Measurements from ENCODE around the gene ZSWIM4. TPM values are rescaled to one million over a fixed set of nuclear protein-coding genes. Genes with fewer than 3 reads are reported as not detected.
A peak's percentile ranks its signal among the peaks of the same experiment; 100 is the strongest.

Gene ZSWIM4
- total and polyA plus RNA-seq, 2 of the 13 experiments (the other 11 are each of a cell fraction or from before 2014, with no cell fraction given) = 0.33 to 0.86 TPM

DNA sequence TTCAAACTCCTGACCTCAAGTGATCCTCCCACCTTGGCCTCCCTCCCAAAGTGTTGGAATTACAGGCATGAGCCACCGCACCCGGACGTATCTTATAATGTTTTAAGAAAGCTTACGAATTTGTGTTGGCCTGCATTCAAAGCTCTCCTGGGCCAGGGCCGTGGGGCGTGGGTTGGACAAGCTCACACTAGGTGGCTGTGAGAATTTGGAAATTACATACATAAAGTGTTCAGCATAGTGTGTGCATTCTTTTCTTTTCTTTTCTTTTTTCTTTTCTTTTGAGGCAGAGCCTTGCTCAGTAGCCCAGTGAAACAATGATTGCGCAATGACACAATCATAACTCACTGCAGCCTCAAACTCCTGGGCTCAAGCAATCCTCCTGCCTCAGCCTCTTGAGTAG is 2.6 kb downstream of the ZSWIM4 start:
- CTCF ChIA-PET (ENCODE audit: low intra/inter-chr PET ratio, low total read pairs) = no interaction called here
- no peaks in the 10 kb centered on the region for H3K9me3 ChIP-seq (ENCODE audit: low read length)
- POLR2A ChIA-PET = interaction anchor here (1.4 to 3.5 kb wide), 2 partner anchors 24 kb away, joined by 4 to 19 read pairs; partner anchors contain the start of gene C19orf53
- no peak overlapping the region for H3K27ac ChIP-seq (ENCODE audit: extremely low read length, insufficient read depth, low read length)
- no peak for DNase-seq (ENCODE audit: low spot score)
- no peak overlapping the region for H3K4me3 ChIP-seq (replicated peaks in 1 of 3; ENCODE audit: insufficient read depth in 1 of 3, low read depth in 2 of 3, low read length in 3 of 3)
- H3K36me3 ChIP-seq (replicated peaks in 1 of 2; ENCODE audit: control insufficient read depth in 1 of 2, insufficient read depth in 2 of 2, low read length in 2 of 2) = no peaks in the 10 kb centered on the region
- BruUV-seq (replicated peaks) = no TSS peak
- H2AFZ ChIP-seq (ENCODE audit: low read length) = no peak overlapping the region
- WGBS (ENCODE audit: low lambda C conversion rate) = 60% methylated on average over 7 of the region's 7 CpGs
- intact Hi-C loops (cut with micrococcal nuclease; ENCODE audit: unreplicated experiment) = loop anchor here (5.0 kb wide), 1 partner anchor 34 kb away; no protein-coding TSS in a partner anchor
- ATAC-seq = no peak
- H4K20me1 ChIP-seq (ENCODE audit: insufficient read depth, low read length) = no peaks in the 10 kb centered on the region
- no peak overlapping the region for H3K4me2 ChIP-seq (ENCODE audit: low read depth, low read length)
- no peaks in the 10 kb centered on the region for H3K27me3 ChIP-seq (ENCODE audit: control insufficient read depth in 1 of 2, insufficient read depth in 2 of 2, low read length in 2 of 2)
- H3K4me1 ChIP-seq (ENCODE audit: insufficient read depth, low read length) = peaks cover 31% of the 10 kb centered on the region
- in situ Hi-C loops (cut with HindIII; ENCODE audit: extremely low pct_ligation_motif_present, low pct_unique_long_range_greater_than_20kb) = no loop called here
- no peak overlapping the region for H3K9ac ChIP-seq (ENCODE audit: insufficient read depth, low read depth, low read length)
- FAIRE-seq = no peak
- peaks cover 2% of the 10 kb centered on the region for H3K79me2 ChIP-seq (ENCODE audit: insufficient read depth, low read length)
- TF ChIP-seq EED (CRISPR knock-in tag; IDR thresholded peaks at IDR 0.05) = no peak
- no peak for TF ChIP-seq SRF (IDR thresholded peaks at IDR 0.05; ENCODE audit: low read depth, low read length)
- TF ChIP-seq CEBPB (IDR thresholded peaks at IDR 0.05; ENCODE audit: borderline replicate concordance, low read depth, low read length) = peak; percentile 95
- TF ChIP-seq ZMYM2 (CRISPR knock-in tag; IDR thresholded peaks at IDR 0.05) = 0 out of 2 replicates have a peak, but pooled peaks have one; percentile 20
- TF ChIP-seq, protein P1, sequence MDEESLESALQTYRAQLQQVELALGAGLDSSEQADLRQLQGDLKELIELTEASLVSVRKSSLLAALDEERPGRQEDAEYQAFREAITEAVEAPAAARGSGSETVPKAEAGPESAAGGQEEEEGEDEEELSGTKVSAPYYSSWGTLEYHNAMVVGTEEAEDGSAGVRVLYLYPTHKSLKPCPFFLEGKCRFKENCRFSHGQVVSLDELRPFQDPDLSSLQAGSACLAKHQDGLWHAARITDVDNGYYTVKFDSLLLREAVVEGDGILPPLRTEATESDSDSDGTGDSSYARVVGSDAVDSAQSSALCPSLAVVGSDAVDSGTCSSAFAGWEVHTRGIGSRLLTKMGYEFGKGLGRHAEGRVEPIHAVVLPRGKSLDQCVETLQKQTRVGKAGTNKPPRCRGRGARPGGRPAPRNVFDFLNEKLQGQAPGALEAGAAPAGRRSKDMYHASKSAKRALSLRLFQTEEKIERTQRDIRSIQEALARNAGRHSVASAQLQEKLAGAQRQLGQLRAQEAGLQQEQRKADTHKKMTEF (CRISPR knock-in tag; IDR thresholded peaks at IDR 0.05) = no peak
- 0 out of 2 replicates have a peak, but pooled peaks have one; percentile 25 for TF ChIP-seq ZMYM3 (CRISPR knock-in tag; IDR thresholded peaks at IDR 0.05)
- no peak for TF ChIP-seq TEAD3 (CRISPR knock-in tag; optimal IDR thresholded peaks at IDR 0.05; ENCODE audit: borderline replicate concordance)
- no peak for TF ChIP-seq POLR2AphosphoS2 (IDR thresholded peaks at IDR 0.05; ENCODE audit: low read depth, low read length)
- no peak for TF ChIP-seq TCF12 (IDR thresholded peaks at IDR 0.05)
- TF ChIP-seq TCF12 (CRISPR knock-in tag; IDR thresholded peaks at IDR 0.05) = no peak
- TF ChIP-seq ZNF878 (CRISPR knock-in tag; IDR thresholded peaks at IDR 0.05) = no peak
- TF ChIP-seq, protein P2, sequence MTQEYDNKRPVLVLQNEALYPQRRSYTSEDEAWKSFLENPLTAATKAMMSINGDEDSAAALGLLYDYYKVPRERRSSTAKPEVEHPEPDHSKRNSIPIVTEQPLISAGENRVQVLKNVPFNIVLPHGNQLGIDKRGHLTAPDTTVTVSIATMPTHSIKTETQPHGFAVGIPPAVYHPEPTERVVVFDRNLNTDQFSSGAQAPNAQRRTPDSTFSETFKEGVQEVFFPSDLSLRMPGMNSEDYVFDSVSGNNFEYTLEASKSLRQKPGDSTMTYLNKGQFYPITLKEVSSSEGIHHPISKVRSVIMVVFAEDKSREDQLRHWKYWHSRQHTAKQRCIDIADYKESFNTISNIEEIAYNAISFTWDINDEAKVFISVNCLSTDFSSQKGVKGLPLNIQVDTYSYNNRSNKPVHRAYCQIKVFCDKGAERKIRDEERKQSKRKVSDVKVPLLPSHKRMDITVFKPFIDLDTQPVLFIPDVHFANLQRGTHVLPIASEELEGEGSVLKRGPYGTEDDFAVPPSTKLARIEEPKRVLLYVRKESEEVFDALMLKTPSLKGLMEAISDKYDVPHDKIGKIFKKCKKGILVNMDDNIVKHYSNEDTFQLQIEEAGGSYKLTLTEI (CRISPR knock-in tag; conservative IDR thresholded peaks at IDR 0.05) = no peak
- TF ChIP-seq PPARG (CRISPR knock-in tag; conservative IDR thresholded peaks at IDR 0.05) = no peak
- TF ChIP-seq ZNF780A (CRISPR knock-in tag; IDR thresholded peaks at IDR 0.05) = no peak
- peak; percentile 52; the same call in 1 of the 2 replicates for TF ChIP-seq ZNF121 (CRISPR knock-in tag; IDR thresholded peaks at IDR 0.05)
- TF ChIP-seq, protein P3, sequence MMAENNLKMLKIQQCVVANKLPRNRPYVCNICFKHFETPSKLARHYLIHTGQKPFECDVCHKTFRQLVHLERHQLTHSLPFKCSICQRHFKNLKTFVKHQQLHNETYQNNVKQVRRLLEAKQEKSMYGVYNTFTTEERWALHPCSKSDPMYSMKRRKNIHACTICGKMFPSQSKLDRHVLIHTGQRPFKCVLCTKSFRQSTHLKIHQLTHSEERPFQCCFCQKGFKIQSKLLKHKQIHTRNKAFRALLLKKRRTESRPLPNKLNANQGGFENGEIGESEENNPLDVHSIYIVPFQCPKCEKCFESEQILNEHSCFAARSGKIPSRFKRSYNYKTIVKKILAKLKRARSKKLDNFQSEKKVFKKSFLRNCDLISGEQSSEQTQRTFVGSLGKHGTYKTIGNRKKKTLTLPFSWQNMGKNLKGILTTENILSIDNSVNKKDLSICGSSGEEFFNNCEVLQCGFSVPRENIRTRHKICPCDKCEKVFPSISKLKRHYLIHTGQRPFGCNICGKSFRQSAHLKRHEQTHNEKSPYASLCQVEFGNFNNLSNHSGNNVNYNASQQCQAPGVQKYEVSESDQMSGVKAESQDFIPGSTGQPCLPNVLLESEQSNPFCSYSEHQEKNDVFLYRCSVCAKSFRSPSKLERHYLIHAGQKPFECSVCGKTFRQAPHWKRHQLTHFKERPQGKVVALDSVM (CRISPR knock-in tag; IDR thresholded peaks at IDR 0.05) = peak; percentile 94
- TF ChIP-seq MEIS1 (CRISPR knock-in tag; IDR thresholded peaks at IDR 0.05; ENCODE audit: borderline replicate concordance) = no peak
- no peak for TF ChIP-seq SRY (CRISPR knock-in tag; IDR thresholded peaks at IDR 0.05)
- TF ChIP-seq CEBPG (CRISPR knock-in tag; IDR thresholded peaks at IDR 0.05) = peak; percentile 94
